LNCaP clone FGC (cell line): Measurements from ENCODE around the gene THBS3.

Experiments
- DNase-seq: peaks from one replicate; pipeline ENCODE4 v3.0.0-alpha.2; 2011; ENCODE audit warnings: low read depth
- H3K4me3 ChIP-seq: 2 replicates; pipeline ENCODE4 v1.5.1; 2011; ENCODE audit warnings: mild to moderate bottlenecking, low read depth, low read length, control low read depth
- TF ChIP-seq, protein P1 (sequence below): IDR thresholded peaks from 2 replicates; pipeline ENCODE4 v1.5.1; 2012; ENCODE audit warnings: mild to moderate bottlenecking; ENCODE audit not compliant: control insufficient read depth, insufficient read depth; ENCODE audit errors: extremely low read depth

Gene THBS3

DNA sequence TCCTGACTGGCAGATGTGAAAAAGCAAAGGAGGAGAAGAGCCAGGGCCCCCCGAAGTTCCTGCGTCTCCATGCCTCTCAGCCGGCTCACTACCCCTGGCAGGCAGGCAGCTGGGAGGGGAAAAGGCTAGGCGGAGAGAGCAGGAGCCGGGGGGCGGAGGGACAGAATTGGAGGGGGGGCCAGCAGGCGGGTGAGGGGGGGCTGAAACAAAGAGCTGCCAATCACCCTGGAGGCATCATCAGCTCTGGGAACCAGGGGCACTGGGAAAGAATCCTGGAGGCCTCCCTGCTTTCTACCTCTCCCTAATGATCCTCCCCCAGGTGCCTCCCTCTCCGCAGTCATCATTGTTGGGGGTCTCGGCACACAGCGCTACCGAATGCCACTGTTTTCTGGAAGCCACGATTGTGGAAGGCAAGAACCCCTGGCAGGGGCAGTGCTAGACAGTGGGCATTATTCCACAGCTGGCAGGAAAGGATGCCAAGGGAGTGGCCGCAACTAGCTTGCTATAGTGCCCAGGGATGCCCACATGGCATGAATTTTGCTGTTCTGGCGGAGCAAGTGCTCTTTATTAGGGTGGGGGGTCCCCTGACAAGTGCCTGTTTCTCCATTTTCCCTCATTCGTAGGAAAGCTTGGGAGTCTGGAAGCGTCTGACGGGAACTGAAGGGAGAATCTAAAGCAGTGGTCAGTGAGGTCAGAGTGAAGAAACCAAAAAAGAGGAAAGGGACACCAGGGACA is at the start of gene THBS3:
THBS3 (minus strand) TSS at position 92 of the 735 bp plus-strand sequence; CDS start at position 71, 21 bp downstream.
- TF ChIP-seq, protein P1, sequence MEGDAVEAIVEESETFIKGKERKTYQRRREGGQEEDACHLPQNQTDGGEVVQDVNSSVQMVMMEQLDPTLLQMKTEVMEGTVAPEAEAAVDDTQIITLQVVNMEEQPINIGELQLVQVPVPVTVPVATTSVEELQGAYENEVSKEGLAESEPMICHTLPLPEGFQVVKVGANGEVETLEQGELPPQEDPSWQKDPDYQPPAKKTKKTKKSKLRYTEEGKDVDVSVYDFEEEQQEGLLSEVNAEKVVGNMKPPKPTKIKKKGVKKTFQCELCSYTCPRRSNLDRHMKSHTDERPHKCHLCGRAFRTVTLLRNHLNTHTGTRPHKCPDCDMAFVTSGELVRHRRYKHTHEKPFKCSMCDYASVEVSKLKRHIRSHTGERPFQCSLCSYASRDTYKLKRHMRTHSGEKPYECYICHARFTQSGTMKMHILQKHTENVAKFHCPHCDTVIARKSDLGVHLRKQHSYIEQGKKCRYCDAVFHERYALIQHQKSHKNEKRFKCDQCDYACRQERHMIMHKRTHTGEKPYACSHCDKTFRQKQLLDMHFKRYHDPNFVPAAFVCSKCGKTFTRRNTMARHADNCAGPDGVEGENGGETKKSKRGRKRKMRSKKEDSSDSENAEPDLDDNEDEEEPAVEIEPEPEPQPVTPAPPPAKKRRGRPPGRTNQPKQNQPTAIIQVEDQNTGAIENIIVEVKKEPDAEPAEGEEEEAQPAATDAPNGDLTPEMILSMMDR, result no peak
- peak within 1 kb of the TSS; percentile 94 for H3K4me3 ChIP-seq
- DNase-seq, result no peak

DNA sequence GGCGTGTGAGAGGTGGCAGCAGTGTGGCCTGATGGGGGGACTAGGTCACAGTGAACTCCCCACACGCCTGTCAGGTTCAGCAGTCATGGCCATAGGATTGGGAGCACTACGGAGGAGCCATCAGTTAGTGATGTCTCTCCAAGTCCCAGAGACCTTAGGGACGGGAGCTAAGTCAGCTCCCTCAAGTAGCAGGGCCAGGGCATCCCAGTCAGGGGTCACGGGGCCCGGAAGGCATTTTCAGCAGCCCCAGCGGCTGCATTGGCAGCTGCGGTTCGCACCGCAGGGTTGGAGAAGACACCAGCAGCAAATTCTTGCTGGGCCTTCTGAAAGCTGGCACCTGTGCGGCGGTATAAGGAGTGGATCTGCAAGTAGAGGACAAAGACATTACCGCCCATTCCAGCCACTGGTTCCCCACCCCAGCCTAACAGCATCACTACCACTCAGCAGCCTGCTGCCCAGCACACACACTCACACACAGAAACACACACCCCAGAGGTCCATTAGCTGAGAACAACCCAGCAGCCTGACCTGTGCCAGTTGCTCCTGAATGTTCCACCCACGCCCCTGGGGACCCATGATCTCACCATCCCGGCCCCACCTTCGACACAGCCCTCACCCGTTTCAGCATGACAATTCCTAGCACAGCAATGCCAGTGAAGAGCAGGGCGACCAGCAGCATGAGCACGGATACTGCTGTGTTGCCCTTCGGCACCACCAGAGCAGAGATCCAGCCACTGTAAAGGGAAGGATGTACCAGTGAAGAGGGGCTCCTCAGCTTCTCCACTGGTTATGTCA is 48.6 kb upstream of the THBS3 start:
- TF ChIP-seq, protein P1, result no peak
- DNase-seq, result no peak
- H3K4me3 ChIP-seq, result no peak overlapping the region

DNA sequence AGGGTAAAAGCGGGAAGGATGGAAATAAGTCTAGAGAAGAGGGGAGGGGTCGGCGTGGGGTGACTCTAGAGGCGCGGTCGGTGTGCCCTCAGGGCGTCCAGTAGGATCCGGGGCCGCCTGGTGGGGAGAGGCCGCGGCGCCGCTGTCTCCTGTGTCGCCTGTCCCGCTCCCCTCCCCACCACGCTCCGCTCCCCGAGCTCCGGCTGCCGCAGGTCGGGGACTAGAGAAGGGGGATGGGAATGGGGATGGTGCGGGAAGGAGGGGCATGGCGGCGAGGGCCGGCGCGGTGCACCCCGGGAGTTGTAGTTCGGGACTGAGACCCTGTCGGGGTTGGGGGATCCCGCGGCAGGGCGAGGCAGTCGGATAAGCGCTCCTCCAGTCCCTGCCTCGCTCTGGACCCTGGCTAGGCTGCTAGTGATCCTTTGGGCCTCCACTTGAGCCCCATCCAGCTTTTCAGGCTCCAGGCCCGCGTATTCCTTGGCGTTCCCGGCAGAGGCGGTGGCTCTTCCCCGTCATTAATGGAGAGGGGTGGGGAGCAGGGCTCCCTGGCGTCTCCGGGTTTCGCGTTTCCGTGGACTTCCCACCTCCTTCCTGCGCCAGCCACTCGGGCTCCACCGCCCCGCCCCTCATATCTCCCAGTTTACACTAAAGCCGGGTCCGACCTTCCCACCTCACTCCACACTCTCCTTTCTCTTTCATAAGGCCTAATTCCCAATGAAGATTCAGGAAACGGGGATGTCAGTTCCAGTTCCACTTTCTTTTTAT is 47.7 kb upstream of the THBS3 start, which contains the start of gene ENTREP3:
ENTREP3 (minus strand) TSS at position 241 of the 765 bp plus-strand sequence. CDS start 606 bp downstream, outside the sequence.
- DNase-seq, result no peak
- H3K4me3 ChIP-seq, result peak within 1 kb of the TSS; percentile 79
- TF ChIP-seq, protein P1, result no peak

DNA sequence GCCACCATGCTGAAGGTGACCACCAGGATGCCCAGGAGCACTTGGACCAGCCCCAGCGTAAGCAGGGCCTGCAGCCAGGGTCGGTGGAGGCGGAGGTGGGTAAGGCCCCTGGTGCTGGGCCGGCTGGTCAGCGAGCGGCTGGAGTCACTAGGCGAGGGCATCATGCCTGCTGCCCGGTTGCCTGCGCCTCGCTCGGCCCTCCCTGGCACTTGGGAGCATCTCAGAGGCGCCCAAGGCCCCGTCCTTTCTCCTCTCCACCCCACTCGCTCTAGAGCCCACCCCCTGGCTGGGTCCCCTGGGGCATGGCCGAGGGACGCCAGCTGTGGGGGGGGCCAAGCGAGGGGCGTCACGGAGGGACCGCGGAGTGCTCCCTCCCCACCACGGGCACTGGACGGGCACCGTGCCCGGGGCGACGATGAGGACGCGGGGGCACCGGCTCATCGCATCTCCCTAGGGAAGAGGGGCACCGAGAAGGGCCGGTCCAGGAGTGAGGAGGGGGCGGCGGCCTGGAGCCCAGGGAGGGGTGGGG is 47.1 kb upstream of the THBS3 start:
- peak overlapping the region; percentile 79 for H3K4me3 ChIP-seq
- DNase-seq, result no peak
- TF ChIP-seq, protein P1, result no peak

DNA sequence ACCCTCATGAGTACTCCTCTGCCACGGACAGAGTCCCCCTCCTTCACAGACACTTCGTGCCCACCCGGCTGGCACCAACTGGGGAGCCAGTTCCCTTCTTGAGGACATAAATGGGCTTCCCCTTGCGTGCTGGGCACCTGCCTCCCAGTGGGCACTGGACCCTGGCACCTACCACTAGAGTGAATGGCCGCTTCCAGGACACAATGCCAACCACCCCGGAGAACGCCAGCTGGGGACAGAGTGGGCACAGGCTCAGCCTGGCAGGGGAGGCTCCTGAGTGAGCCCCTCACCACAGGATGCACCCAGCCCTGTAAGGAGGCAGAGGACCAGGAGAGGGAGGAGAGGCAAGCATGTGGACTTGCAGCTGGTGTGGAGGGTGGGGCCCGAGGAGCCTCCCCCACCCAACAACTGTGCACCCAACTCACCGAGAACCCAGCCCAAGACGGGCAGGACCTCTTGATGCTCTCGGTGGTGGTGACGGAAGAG is 46.6 kb upstream of the THBS3 start:
- H3K4me3 ChIP-seq, result peak overlapping the region; percentile 79
- TF ChIP-seq, protein P1, result no peak
- DNase-seq, result no peak

DNA sequence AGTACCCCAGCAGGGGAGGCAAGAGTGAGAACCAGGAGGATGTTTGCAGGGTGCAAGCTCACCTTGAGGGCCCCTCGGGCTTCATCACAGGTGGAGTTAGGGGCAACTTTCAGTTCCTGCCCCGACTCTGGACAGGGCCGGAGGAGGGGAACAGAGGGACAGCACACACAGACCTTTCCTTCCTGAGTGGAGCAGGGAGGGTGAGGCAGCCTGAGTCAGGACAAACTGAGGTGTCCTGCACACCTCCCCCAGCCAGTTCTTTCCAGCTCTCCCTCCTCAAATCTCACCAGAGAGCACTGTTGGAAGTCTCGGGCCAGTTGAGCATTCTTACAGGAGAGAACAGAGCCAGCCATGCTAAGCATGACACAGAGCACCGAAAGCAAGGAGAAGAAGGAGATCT is 46.1 kb upstream of the THBS3 start:
- no peak for DNase-seq
- TF ChIP-seq, protein P1, result no peak
- H3K4me3 ChIP-seq, result peak overlapping the region; percentile 79
